GM23338 (cell line): Measurements from ENCODE around the gene KRTAP10-9. TPM values are rescaled to one million over a fixed set of nuclear protein-coding genes. Genes with fewer than 3 reads are reported as not detected.
"Not testable (repeated sequence)": the region's sequence is repeated elsewhere in the genome, so short reads cannot be mapped to it uniquely, and the experiment has no call there.

Experiments used
- ATAC-seq: fragments of 200-7000 bp; cut with Tn5 transposase; 3 replicates; pipeline ENCODE4 v1.9.1; 2020
- DNase-seq: peaks from one replicate; pipeline ENCODE4 v3.0.0-alpha.2; 2015; ENCODE audit warnings: low spot score
- H2AFZ ChIP-seq: fragments of 200-600 bp; sonication (generic); 2 replicates; pipeline ENCODE4 v1.8.0; 2016; ENCODE audit warnings: antibody characterized with exemption, mild to moderate bottlenecking, moderate library complexity
- H3F3A ChIP-seq: fragments of 200-600 bp; sonication (generic); replicated peaks from 2 replicates; pipeline ENCODE4 v1.8.0; 2017; ENCODE audit warnings: antibody characterized with exemption, mixed run types, low read depth
- H3K27ac ChIP-seq: fragments of 200-600 bp; sonication (generic); 2 replicates; pipeline ENCODE4 v1.6.1; 2016; ENCODE audit warnings: low read depth
- H3K27me3 ChIP-seq: fragments of 200-600 bp; sonication (generic); 2 replicates; pipeline ENCODE4 v1.8.0; 2016; ENCODE audit warnings: mild to moderate bottlenecking, mixed run types, moderate library complexity; ENCODE audit not compliant: insufficient read depth
- H3K36me3 ChIP-seq: fragments of 200-600 bp; sonication (generic); 2 replicates; pipeline ENCODE4 v1.8.0; 2016; ENCODE audit warnings: mild to moderate bottlenecking; ENCODE audit not compliant: insufficient read depth
- H3K4me1 ChIP-seq: fragments of 200-600 bp; sonication (generic); 2 replicates; pipeline ENCODE4 v1.8.0; 2016; ENCODE audit warnings: mild to moderate bottlenecking, moderate library complexity; ENCODE audit not compliant: insufficient read depth
- H3K4me2 ChIP-seq: fragments of 200-600 bp; sonication (generic); 2 replicates; pipeline ENCODE4 v1.7.1; 2017; ENCODE audit warnings: mixed run types
- H3K4me3 ChIP-seq: fragments of 200-600 bp; sonication (generic); 2 replicates; pipeline ENCODE4 v1.6.1; 2016; ENCODE audit warnings: mixed run types
- H3K79me2 ChIP-seq: fragments of 200-600 bp; sonication (generic); replicated peaks from 2 replicates; pipeline ENCODE4 v1.8.0; 2017; ENCODE audit warnings: mild to moderate bottlenecking; ENCODE audit not compliant: insufficient read depth
- H3K9me2 ChIP-seq: fragments of 200-600 bp; sonication (generic); 2 replicates; pipeline ENCODE4 v1.8.0; 2017; ENCODE audit not compliant: insufficient read depth
- H4K20me1 ChIP-seq: fragments of 200-600 bp; sonication (generic); replicated peaks from 2 replicates; pipeline ENCODE4 v1.8.0; 2017; ENCODE audit warnings: mild to moderate bottlenecking; ENCODE audit not compliant: insufficient read depth
- H3K27ac Mint-ChIP-seq: 2 replicates; pipeline ENCODE4 v1.8.0; 2020; ENCODE audit warnings: inconsistent platforms, mild to moderate bottlenecking, moderate library complexity, mixed read lengths
- H3K27me3 Mint-ChIP-seq: 3 replicates; pipeline ENCODE4 v1.8.0; 2022; ENCODE audit warnings: low read depth, mild to moderate bottlenecking, moderate library complexity, mixed read lengths, inconsistent platforms; ENCODE audit not compliant: insufficient read depth, poor library complexity
- H3K36me3 Mint-ChIP-seq: 3 replicates; pipeline ENCODE4 v1.8.0; 2021; ENCODE audit warnings: low read depth, mild to moderate bottlenecking, inconsistent platforms, moderate library complexity, mixed read lengths
- H3K4me1 Mint-ChIP-seq: 3 replicates; pipeline ENCODE4 v1.8.0; 2020; ENCODE audit warnings: mild to moderate bottlenecking, inconsistent platforms, mixed read lengths
- H3K4me3 Mint-ChIP-seq: 3 replicates; pipeline ENCODE4 v1.8.0; 2021; ENCODE audit warnings: moderate library complexity, mild to moderate bottlenecking, inconsistent platforms, mixed read lengths
- H3K9me3 Mint-ChIP-seq: 3 replicates; pipeline ENCODE4 v1.8.0; 2020; ENCODE audit warnings: moderate library complexity, mild to moderate bottlenecking, inconsistent platforms, mixed read lengths
- EZH2 ChIP-seq: fragments of 200-600 bp; sonication (generic); IDR thresholded peaks from one replicate; pipeline ENCODE4 v1.8.0; 2017; ENCODE audit warnings: antibody characterized with exemption, mild to moderate bottlenecking, low read depth; ENCODE audit not compliant: unreplicated experiment
- EZH2phosphoT487 ChIP-seq: fragments of 200-600 bp; sonication (generic); IDR thresholded peaks from one replicate; pipeline ENCODE4 v1.8.1; 2018; ENCODE audit warnings: antibody characterized with exemption; ENCODE audit not compliant: unreplicated experiment
- JUNB ChIP-seq: IDR thresholded peaks from one replicate; pipeline ENCODE4 v1.6.1; 2016; ENCODE audit warnings: antibody characterized with exemption; ENCODE audit not compliant: unreplicated experiment
- NANOG ChIP-seq: IDR thresholded peaks from 2 replicates; pipeline ENCODE4 v1.6.1; 2016; ENCODE audit warnings: antibody characterized with exemption, borderline replicate concordance
- POLR2AphosphoS5 ChIP-seq: IDR thresholded peaks from 2 replicates; pipeline ENCODE4 v1.6.1; 2016; ENCODE audit warnings: antibody characterized with exemption, low read depth
- STAT1 ChIP-seq: IDR thresholded peaks from one replicate; pipeline ENCODE4 v1.6.1; 2016; ENCODE audit warnings: antibody characterized with exemption; ENCODE audit not compliant: unreplicated experiment
- ZNF114 ChIP-seq: fragments of 250-450 bp; sonication (Bioruptor Pico); IDR thresholded peaks from 2 replicates; pipeline ENCODE4 v1.5.0; 2020; ENCODE audit warnings: mild to moderate bottlenecking, moderate library complexity
- ZNF331 ChIP-seq: fragments of 250-450 bp; sonication (Bioruptor Pico); IDR thresholded peaks from 2 replicates; pipeline ENCODE4 v1.5.0; 2020; ENCODE audit warnings: low read depth, mild to moderate bottlenecking, moderate library complexity
- ZNF462 ChIP-seq: fragments of 250-450 bp; sonication (Bioruptor Pico); IDR thresholded peaks from 2 replicates; pipeline ENCODE4 v1.5.0; 2020; ENCODE audit warnings: mild to moderate bottlenecking, moderate library complexity
- polyA plus RNA-seq: library from polyadenylated mRNA; unstranded; fragments of >200 nt; fragmentation: Nextera tagmentation; extraction: Ambion mirVana; gene quantifications from 2 replicates; pipeline ENCODE4 v1.2.1, GENCODE V29; 2016
- total RNA-seq: library from RNA; depleted of rRNA; stranded (reverse); fragments of >200 nt; shearing (Covaris generic); gene quantifications from 2 replicates; pipeline ENCODE4 v1.2.3, GENCODE V29; 2014
- TF ChIP-seq, protein P1 (sequence below): IDR thresholded peaks from 2 replicates; pipeline ENCODE4 v1.6.1; 2016; ENCODE audit warnings: antibody characterized with exemption

KRTAP10-9 gene
- total and polyA plus RNA-seq, 2 experiments from 2014 or later, result not detected

- H3K9me2 ChIP-seq, H3K27ac Mint-ChIP-seq, H3K4me3 ChIP-seq, H3K27me3 Mint-ChIP-seq, H2AFZ ChIP-seq, H3K4me3 Mint-ChIP-seq, H3K27ac ChIP-seq, H3K36me3 ChIP-seq, DNase-seq, H3K4me1 ChIP-seq, H3K4me2 ChIP-seq, ATAC-seq, H4K20me1 ChIP-seq, H3K79me2 ChIP-seq, H3F3A ChIP-seq, H3K27me3 ChIP-seq, H3K36me3 Mint-ChIP-seq, H3K4me1 Mint-ChIP-seq: not testable (repeated sequence)
- peaks cover 16% of the 10 kb centered on the region; the same call in 2 of the 3 replicates for H3K9me3 Mint-ChIP-seq
Observed at GRCh38 chr21:44638506-44639330, 11.8 kb downstream of the KRTAP10-9 start.

DNA sequence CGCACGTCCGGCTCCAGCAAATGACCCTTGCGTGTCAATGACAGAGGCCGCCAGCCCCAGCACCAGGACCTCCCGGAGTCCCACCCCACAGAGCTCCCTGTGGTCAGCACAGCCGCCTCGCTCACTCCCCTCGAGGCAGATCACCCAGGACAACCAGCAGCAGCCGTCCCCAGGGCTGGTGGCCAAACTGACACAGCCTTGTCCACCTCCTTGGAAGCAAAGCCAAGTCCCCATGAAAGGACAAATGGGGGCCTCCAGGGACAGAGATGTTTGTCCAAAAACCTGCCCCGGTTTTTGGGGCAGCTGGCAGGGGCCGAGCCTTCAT, 12.4 kb downstream of the KRTAP10-9 start:
- H3K4me3 Mint-ChIP-seq, result no peak overlapping the region
- H3K9me3 Mint-ChIP-seq, result peaks cover 20% of the 10 kb centered on the region; the same call in 2 of the 3 replicates
- Histone ChIP-seq H3K36me3 (no peaks in the 10 kb centered on the region), H3K9me2 (no peaks in the 10 kb centered on the region), H3K79me2 (no peaks in the 10 kb centered on the region), H3K4me2 (no peak overlapping the region), H4K20me1 (no peaks in the 10 kb centered on the region), H3F3A (no peaks in the 10 kb centered on the region), H3K4me3 (no peak overlapping the region), H3K27me3 (no peaks in the 10 kb centered on the region), H3K4me1 (no peaks in the 10 kb centered on the region), H3K27ac (no peak overlapping the region), H2AFZ (no peak overlapping the region)
- peaks cover 3% of the 10 kb centered on the region; the same call in 2 of the 3 replicates for H3K4me1 Mint-ChIP-seq
- H3K36me3 Mint-ChIP-seq, result no peaks in the 10 kb centered on the region; the same call in 2 of the 3 replicates
- peaks cover 10% of the 10 kb centered on the region for H3K27me3 Mint-ChIP-seq
- TF ChIP-seq EZH2phosphoT487, result no peak
- H3K27ac Mint-ChIP-seq, result no peak overlapping the region
- no peak for DNase-seq
- ATAC-seq, result no peak

- H3K27ac ChIP-seq, result no peak overlapping the region
- ATAC-seq (no peak), DNase-seq (no peak)
- H3K9me2 ChIP-seq, result no peaks in the 10 kb centered on the region
- H3K9me3 Mint-ChIP-seq, result peaks cover 32% of the 10 kb centered on the region
- peaks cover 3% of the 10 kb centered on the region for H3K4me1 Mint-ChIP-seq
- no peaks in the 10 kb centered on the region for H3F3A ChIP-seq
- H3K36me3 Mint-ChIP-seq, result peaks cover 8% of the 10 kb centered on the region; the same call in 2 of the 3 replicates
- H3K4me3 ChIP-seq, result no peak overlapping the region
- H3K4me1 ChIP-seq, result no peaks in the 10 kb centered on the region
- no peaks in the 10 kb centered on the region for H3K79me2 ChIP-seq
- H4K20me1 ChIP-seq, result no peaks in the 10 kb centered on the region
- H3K27me3 ChIP-seq, result no peaks in the 10 kb centered on the region
- H3K36me3 ChIP-seq, result no peaks in the 10 kb centered on the region
- H3K27ac Mint-ChIP-seq, result no peak overlapping the region
- no peak overlapping the region for H2AFZ ChIP-seq
- peaks cover 10% of the 10 kb centered on the region for H3K27me3 Mint-ChIP-seq
- H3K4me2 ChIP-seq, result no peak overlapping the region
- no peak overlapping the region for H3K4me3 Mint-ChIP-seq
- TF ChIP-seq ZNF462, result no peak
- no peak for TF ChIP-seq JUNB
- TF ChIP-seq, protein P1, sequence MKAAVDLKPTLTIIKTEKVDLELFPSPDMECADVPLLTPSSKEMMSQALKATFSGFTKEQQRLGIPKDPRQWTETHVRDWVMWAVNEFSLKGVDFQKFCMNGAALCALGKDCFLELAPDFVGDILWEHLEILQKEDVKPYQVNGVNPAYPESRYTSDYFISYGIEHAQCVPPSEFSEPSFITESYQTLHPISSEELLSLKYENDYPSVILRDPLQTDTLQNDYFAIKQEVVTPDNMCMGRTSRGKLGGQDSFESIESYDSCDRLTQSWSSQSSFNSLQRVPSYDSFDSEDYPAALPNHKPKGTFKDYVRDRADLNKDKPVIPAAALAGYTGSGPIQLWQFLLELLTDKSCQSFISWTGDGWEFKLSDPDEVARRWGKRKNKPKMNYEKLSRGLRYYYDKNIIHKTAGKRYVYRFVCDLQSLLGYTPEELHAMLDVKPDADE, result no peak
- no peak for TF ChIP-seq ZNF114
- TF ChIP-seq EZH2, result no peak
- TF ChIP-seq EZH2phosphoT487, result no peak
- no peak for TF ChIP-seq STAT1
- TF ChIP-seq POLR2AphosphoS5, result no peak
- no peak for TF ChIP-seq NANOG
- TF ChIP-seq ZNF331 (CRISPR knock-in tag), result no peak
Observed at GRCh38 chr21:44640761-44641160, 13.9 kb downstream of the KRTAP10-9 start.
